Loucy (cell line): ENCODE measurements around the gene RHOG.

Experiments
- H2AFZ ChIP-seq: fragments of 200-600 bp; sonication (generic); 2 replicates; pipeline ENCODE4 v1.6.0; 2016; ENCODE audit warnings: antibody characterized with exemption, mild to moderate bottlenecking, low read length, moderate library complexity
- H3F3A ChIP-seq: fragments of 200-600 bp; 2 replicates; pipeline ENCODE4 v1.6.0; 2016; ENCODE audit warnings: antibody characterized with exemption, low read depth, mild to moderate bottlenecking
- H3K27me3 ChIP-seq: fragments of 200-600 bp; sonication (generic); 2 replicates; pipeline ENCODE4 v1.6.1; 2014; ENCODE audit warnings: low read length, mild to moderate bottlenecking; ENCODE audit not compliant: insufficient read depth, poor library complexity, severe bottlenecking
- H3K36me3 ChIP-seq: fragments of 200-600 bp; sonication (generic); 2 replicates; pipeline ENCODE4 v1.6.1; 2016; ENCODE audit warnings: low read length; ENCODE audit not compliant: insufficient read depth
- H3K4me1 ChIP-seq: fragments of 200-600 bp; sonication (generic); 2 replicates; pipeline ENCODE4 v1.5.1; 2014; ENCODE audit warnings: low read length, mild to moderate bottlenecking; ENCODE audit not compliant: insufficient read depth, poor library complexity, severe bottlenecking
- H3K4me2 ChIP-seq: fragments of 200-600 bp; sonication (generic); 2 replicates; pipeline ENCODE4 v1.6.0; 2014; ENCODE audit warnings: antibody characterized with exemption, low read length, low read depth, mild to moderate bottlenecking; ENCODE audit not compliant: poor library complexity, severe bottlenecking
- H3K4me3 ChIP-seq: fragments of 200-600 bp; sonication (generic); 2 replicates; pipeline ENCODE4 v1.5.1; 2014; ENCODE audit warnings: low read length, mild to moderate bottlenecking, mixed read lengths; ENCODE audit not compliant: poor library complexity, severe bottlenecking
- H3K79me2 ChIP-seq: fragments of 200-600 bp; sonication (generic); 2 replicates; pipeline ENCODE4 v1.6.1; 2014; ENCODE audit warnings: low read length; ENCODE audit not compliant: insufficient read depth
- H3K9ac ChIP-seq: fragments of 200-600 bp; sonication (generic); 2 replicates; pipeline ENCODE4 v1.6.0; 2014; ENCODE audit warnings: mild to moderate bottlenecking, low read depth, low read length, moderate library complexity; ENCODE audit not compliant: poor library complexity, severe bottlenecking
- H3K9me2 ChIP-seq: fragments of 200-600 bp; sonication (generic); replicated peaks from 2 replicates; pipeline ENCODE4 v1.6.1; 2016; ENCODE audit warnings: low read depth, low read length, mixed read lengths
- H3K9me3 ChIP-seq: fragments of 200-600 bp; sonication (generic); 2 replicates; pipeline ENCODE4 v1.6.1; 2014; ENCODE audit warnings: mild to moderate bottlenecking, antibody characterized with exemption, low read length, low read depth; ENCODE audit not compliant: insufficient read depth
- H4K20me1 ChIP-seq: fragments of 200-600 bp; sonication (generic); 2 replicates; pipeline ENCODE4 v1.6.0; 2014; ENCODE audit warnings: antibody characterized with exemption, low read length, mild to moderate bottlenecking; ENCODE audit not compliant: insufficient read depth, poor library complexity, severe bottlenecking
- CTCF ChIP-seq: fragments of 200-600 bp; sonication (generic); conservative IDR thresholded peaks from 2 replicates; pipeline ENCODE4 v1.5.1; 2014; ENCODE audit warnings: mild to moderate bottlenecking, antibody characterized with exemption, low read length
- EZH2phosphoT487 ChIP-seq: fragments of 200-600 bp; IDR thresholded peaks from 2 replicates; pipeline ENCODE4 v1.6.1; 2018; ENCODE audit warnings: antibody characterized with exemption, mild to moderate bottlenecking, moderate library complexity, borderline replicate concordance

RHOG gene

GRCh38 chr11:3835751-3836150 lies 5.0 kb downstream of the RHOG start:
- Histone ChIP-seq H3K36me3 (no peaks in the 10 kb centered on the region; the same call in 1 of the 2 replicates), H3K27me3 (no peaks in the 10 kb centered on the region), H4K20me1 (peaks cover 76% of the 10 kb centered on the region), H3K4me2 (peak overlapping the region; percentile 92), H3K9me3 (no peaks in the 10 kb centered on the region), H2AFZ (no peak overlapping the region), H3K9me2 (no peaks in the 10 kb centered on the region), H3F3A (peaks cover 13% of the 10 kb centered on the region), H3K4me3 (peak overlapping the region; percentile 88), H3K79me2 (peaks cover 98% of the 10 kb centered on the region), H3K4me1 (peaks cover 89% of the 10 kb centered on the region), H3K9ac (peak overlapping the region; percentile 92)
- TF ChIP-seq EZH2phosphoT487, result no peak
- no peak for TF ChIP-seq CTCF

GRCh38 chr11:3834664-3835461 lies 5.9 kb downstream of the RHOG start:
- H3K4me2 ChIP-seq, result peak overlapping the region; percentile 92
- H3K9me2 ChIP-seq, result no peaks in the 10 kb centered on the region
- peak overlapping the region; percentile 92 for H3K9ac ChIP-seq
- peaks cover 84% of the 10 kb centered on the region for H4K20me1 ChIP-seq
- peak overlapping the region; percentile 88 for H3K4me3 ChIP-seq
- H3K27me3 ChIP-seq, result no peaks in the 10 kb centered on the region
- H3K9me3 ChIP-seq, result no peaks in the 10 kb centered on the region
- peaks cover 99% of the 10 kb centered on the region for H3K79me2 ChIP-seq
- H2AFZ ChIP-seq, result no peak overlapping the region
- peaks cover 10% of the 10 kb centered on the region for H3F3A ChIP-seq
- TF ChIP-seq CTCF (no peak), EZH2phosphoT487 (no peak)
- H3K4me1 ChIP-seq, result peaks cover 90% of the 10 kb centered on the region
- peaks cover 9% of the 10 kb centered on the region; the same call in 1 of the 2 replicates for H3K36me3 ChIP-seq

- peaks cover 10% of the 10 kb centered on the region; the same call in 1 of the 2 replicates for H3K36me3 ChIP-seq
- no peaks in the 10 kb centered on the region for H3K9me3 ChIP-seq
- peaks cover 97% of the 10 kb centered on the region for H3K79me2 ChIP-seq
- H3K27me3 ChIP-seq, result no peaks in the 10 kb centered on the region
- peak overlapping the region; percentile 92 for H3K4me2 ChIP-seq
- no peaks in the 10 kb centered on the region for H3K9me2 ChIP-seq
- peak overlapping the region; percentile 88 for H3K4me3 ChIP-seq
- H2AFZ ChIP-seq, result no peak overlapping the region
- peaks cover 84% of the 10 kb centered on the region for H3K4me1 ChIP-seq
- H3F3A ChIP-seq, result 0 out of 2 replicates have a peak, but pooled peaks cover 5% of the 10 kb centered on the region
- H4K20me1 ChIP-seq, result peaks cover 82% of the 10 kb centered on the region
- peak overlapping the region; percentile 92 for H3K9ac ChIP-seq
- TF ChIP-seq CTCF (no peak), EZH2phosphoT487 (no peak)
These were observed 6.5 kb downstream of the RHOG start for GRCh38 chr11:3834349-3834663.
